OCI-LY1 (cell line): ENCODE measurements around the gene GRIN2A.

ENCODE experiments used
- H2AFZ ChIP-seq: fragments of 200-600 bp; sonication (generic), shearing (Covaris generic); 2 replicates; pipeline ENCODE4 v1.6.0; 2014; ENCODE audit warnings: antibody characterized with exemption, mild to moderate bottlenecking, low read length
- H3F3A ChIP-seq: fragments of 200-600 bp; sonication (generic), shearing (Covaris generic); 2 replicates; pipeline ENCODE4 v1.6.0; 2014; ENCODE audit warnings: mild to moderate bottlenecking, antibody characterized with exemption, low read length, moderate library complexity; ENCODE audit not compliant: insufficient read depth
- H3K27ac ChIP-seq: fragments of 200-600 bp; sonication (generic); 2 replicates; pipeline ENCODE4 v1.5.1; 2014; ENCODE audit warnings: low read length, mixed run types, mild to moderate bottlenecking, low read depth; ENCODE audit not compliant: poor library complexity, severe bottlenecking
- H3K27me3 ChIP-seq: fragments of 200-600 bp; sonication (generic); 2 replicates; pipeline ENCODE4 v1.6.0; 2014; ENCODE audit warnings: antibody characterized with exemption, mild to moderate bottlenecking, low read length, moderate library complexity; ENCODE audit not compliant: insufficient read depth
- H3K36me3 ChIP-seq: fragments of 200-600 bp; sonication (generic); 2 replicates; pipeline ENCODE4 v1.6.1; 2014; ENCODE audit warnings: mild to moderate bottlenecking, antibody characterized with exemption, low read length, moderate library complexity, mixed read lengths; ENCODE audit not compliant: insufficient read depth
- H3K4me1 ChIP-seq: fragments of 200-600 bp; sonication (generic); 2 replicates; pipeline ENCODE4 v1.5.1; 2014; ENCODE audit warnings: mild to moderate bottlenecking, low read length, moderate library complexity; ENCODE audit not compliant: insufficient read depth, severe bottlenecking
- H3K4me2 ChIP-seq: fragments of 200-600 bp; sonication (generic), shearing (Covaris generic); 2 replicates; pipeline ENCODE4 v1.6.1; 2014; ENCODE audit warnings: low read length
- H3K4me3 ChIP-seq: fragments of 200-600 bp; sonication (generic); 2 replicates; pipeline ENCODE4 v1.5.1; 2014; ENCODE audit warnings: low read length, low read depth, mild to moderate bottlenecking, mixed read lengths; ENCODE audit not compliant: poor library complexity, severe bottlenecking
- H3K79me2 ChIP-seq: fragments of 200-600 bp; shearing (Covaris generic); 2 replicates; pipeline ENCODE4 v1.6.1; 2016; ENCODE audit warnings: mixed run types, low read length, mixed read lengths; ENCODE audit not compliant: insufficient read depth
- H3K9ac ChIP-seq: fragments of 200-600 bp; sonication (generic), shearing (Covaris generic); 2 replicates; pipeline ENCODE4 v1.6.1; 2014; ENCODE audit warnings: mild to moderate bottlenecking, low read length, mixed read lengths
- H3K9me2 ChIP-seq: fragments of 200-600 bp; sonication (generic), shearing (Covaris generic); 2 replicates; pipeline ENCODE4 v1.6.1; 2014; ENCODE audit warnings: low read depth, mild to moderate bottlenecking, low read length, mixed read lengths
- H3K9me3 ChIP-seq: fragments of 200-600 bp; shearing (Covaris generic); 2 replicates; pipeline ENCODE4 v1.6.1; 2014; ENCODE audit warnings: low read length, mixed read lengths
- H4K20me1 ChIP-seq: fragments of 200-600 bp; sonication (generic), shearing (Covaris generic); 2 replicates; pipeline ENCODE4 v1.6.0; 2016; ENCODE audit warnings: mild to moderate bottlenecking, low read length; ENCODE audit not compliant: insufficient read depth
- CTCF ChIP-seq: fragments of 200-600 bp; sonication (generic), shearing (Covaris generic); IDR thresholded peaks from 2 replicates; pipeline ENCODE4 v1.5.1; 2017; ENCODE audit warnings: mild to moderate bottlenecking, antibody characterized with exemption, low read length, moderate library complexity, mixed read lengths
- EZH2 ChIP-seq: fragments of 200-600 bp; sonication (generic), shearing (Covaris generic); IDR thresholded peaks from 2 replicates; pipeline ENCODE4 v1.8.0; 2017; ENCODE audit warnings: borderline replicate concordance, mixed run types, mild to moderate bottlenecking, antibody characterized with exemption, low read length, moderate library complexity, mixed read lengths

GRIN2A gene

GRCh38 chr16:9870962-9871361, 311.3 kb downstream of the GRIN2A start:
- Histone ChIP-seq H2AFZ (no peak overlapping the region), H3K4me1 (no peaks in the 10 kb centered on the region), H3K4me3 (no peak overlapping the region), H3K27me3 (no peaks in the 10 kb centered on the region), H3K27ac (no peak overlapping the region), H3K79me2 (no peaks in the 10 kb centered on the region), H3K36me3 (no peaks in the 10 kb centered on the region), H3K9ac (no peak overlapping the region), H3K9me3 (no peaks in the 10 kb centered on the region), H4K20me1 (no peaks in the 10 kb centered on the region), H3F3A (no peaks in the 10 kb centered on the region), H3K4me2 (no peak overlapping the region), H3K9me2 (no peaks in the 10 kb centered on the region)
- TF ChIP-seq EZH2 (no peak), CTCF (no peak)

- no peak overlapping the region for H3K9ac ChIP-seq
- no peaks in the 10 kb centered on the region for H3K4me1 ChIP-seq
- H2AFZ ChIP-seq = no peak overlapping the region
- H3K27ac ChIP-seq = no peak overlapping the region
- no peaks in the 10 kb centered on the region for H3K9me2 ChIP-seq
- H3K4me3 ChIP-seq = no peak overlapping the region
- no peak for TF ChIP-seq CTCF
- no peak for TF ChIP-seq EZH2
- no peaks in the 10 kb centered on the region for H3K9me3 ChIP-seq
- H3K4me2 ChIP-seq = no peak overlapping the region
- no peaks in the 10 kb centered on the region for H3F3A ChIP-seq
- no peaks in the 10 kb centered on the region for H4K20me1 ChIP-seq
- no peaks in the 10 kb centered on the region for H3K36me3 ChIP-seq
- H3K79me2 ChIP-seq = no peaks in the 10 kb centered on the region
- H3K27me3 ChIP-seq = no peaks in the 10 kb centered on the region
Measured at GRCh38 chr16:9869776-9870175, 312.5 kb downstream of the GRIN2A start.

- Histone ChIP-seq H3F3A (no peaks in the 10 kb centered on the region), H3K27ac (no peak overlapping the region)
- no peak for TF ChIP-seq EZH2
- TF ChIP-seq CTCF = no peak
Measured at GRCh38 chr16:9868606-9869149, 313.6 kb downstream of the GRIN2A start.

More at GRCh38 chr16:9868606-9869149, 313.6 kb downstream of the GRIN2A start:
- Histone ChIP-seq H3K4me3 (no peak overlapping the region), H3K4me1 (no peaks in the 10 kb centered on the region), H3K9me2 (no peaks in the 10 kb centered on the region), H3K79me2 (no peaks in the 10 kb centered on the region), H4K20me1 (no peaks in the 10 kb centered on the region), H3K9ac (no peak overlapping the region), H3K9me3 (no peaks in the 10 kb centered on the region), H2AFZ (no peak overlapping the region), H3K4me2 (no peak overlapping the region), H3K27me3 (no peaks in the 10 kb centered on the region), H3K36me3 (no peaks in the 10 kb centered on the region)
